ENCODE results near the gene CCDC192. TPM values are rescaled to one million over a fixed set of nuclear protein-coding genes. Genes with fewer than 3 reads are reported as not detected.

The CCDC192 gene, protein sequence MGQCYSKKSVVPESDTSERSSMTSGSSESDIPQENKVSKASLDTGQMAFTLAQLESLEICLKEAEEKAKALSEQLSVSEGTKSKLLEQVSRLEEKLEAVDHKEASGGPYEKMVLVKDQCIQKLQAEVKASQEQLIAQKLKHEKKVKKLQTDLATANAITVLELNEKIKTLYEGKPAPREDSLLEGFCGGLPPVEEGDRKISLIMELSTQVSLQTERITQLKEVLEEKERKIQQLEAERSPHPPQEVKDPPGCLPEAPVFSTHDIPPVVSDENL
- not detected in 3 replicates for total RNA-seq
- long read RNA-seq: 0 reads

DNA sequence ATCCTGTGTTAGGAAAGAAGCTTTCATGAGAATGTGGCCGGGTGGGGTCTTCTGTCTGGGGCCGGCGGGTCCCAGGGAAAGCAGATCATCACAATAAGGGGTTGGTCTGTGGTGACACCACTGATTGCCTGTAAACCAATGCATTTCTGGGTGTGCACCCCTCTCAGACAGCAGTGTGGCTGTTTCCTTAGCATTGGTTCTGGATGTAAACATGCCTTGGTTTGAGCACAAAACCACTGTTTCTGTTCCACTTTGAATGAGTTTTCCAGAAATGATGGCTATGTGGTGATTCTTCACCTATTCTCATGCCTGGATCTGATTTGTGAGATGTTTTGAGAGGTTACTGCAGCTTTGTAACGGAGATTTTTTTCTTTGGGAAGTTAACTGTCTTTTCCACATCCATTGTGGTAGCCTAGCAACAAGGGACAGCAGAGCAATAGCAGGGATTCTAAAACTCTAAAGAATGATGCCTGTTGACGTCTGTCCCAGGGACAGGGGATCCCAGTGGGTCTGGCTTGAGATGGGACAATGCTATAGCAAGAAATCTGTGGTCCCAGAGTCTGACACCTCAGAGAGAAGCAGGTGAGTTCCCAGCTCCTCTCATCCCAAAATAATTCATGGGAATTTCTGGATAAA, at the start of gene CCDC192:
CCDC192 (plus strand) TSS at position 466 of the 636 bp plus-strand sequence; CDS start at position 521, 55 bp downstream.
- H3K27ac Mint-ChIP-seq (ENCODE audit: unreplicated experiment): no peak within 1 kb of the TSS

DNA sequence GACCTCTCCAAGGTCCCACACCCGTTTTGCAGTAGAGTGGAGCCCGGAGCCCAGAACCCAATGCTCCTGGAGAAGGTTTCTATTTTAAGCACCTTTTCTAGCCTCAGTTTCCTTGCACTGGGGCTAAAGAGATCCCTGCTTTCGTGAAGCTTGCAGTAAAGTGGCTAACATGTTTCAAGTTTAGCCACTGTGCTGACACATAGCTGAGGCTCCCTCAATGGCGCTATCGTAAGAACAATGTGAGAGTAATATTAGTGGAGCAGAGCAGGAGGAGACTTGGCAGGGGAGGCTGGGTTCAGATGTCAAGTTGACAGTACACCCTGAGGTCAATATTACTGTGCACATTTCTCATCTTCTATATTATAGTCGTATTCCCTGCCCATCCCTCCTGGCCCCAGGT, 46.4 kb upstream of the CCDC192 start:
- TF ChIP-seq, protein P1, sequence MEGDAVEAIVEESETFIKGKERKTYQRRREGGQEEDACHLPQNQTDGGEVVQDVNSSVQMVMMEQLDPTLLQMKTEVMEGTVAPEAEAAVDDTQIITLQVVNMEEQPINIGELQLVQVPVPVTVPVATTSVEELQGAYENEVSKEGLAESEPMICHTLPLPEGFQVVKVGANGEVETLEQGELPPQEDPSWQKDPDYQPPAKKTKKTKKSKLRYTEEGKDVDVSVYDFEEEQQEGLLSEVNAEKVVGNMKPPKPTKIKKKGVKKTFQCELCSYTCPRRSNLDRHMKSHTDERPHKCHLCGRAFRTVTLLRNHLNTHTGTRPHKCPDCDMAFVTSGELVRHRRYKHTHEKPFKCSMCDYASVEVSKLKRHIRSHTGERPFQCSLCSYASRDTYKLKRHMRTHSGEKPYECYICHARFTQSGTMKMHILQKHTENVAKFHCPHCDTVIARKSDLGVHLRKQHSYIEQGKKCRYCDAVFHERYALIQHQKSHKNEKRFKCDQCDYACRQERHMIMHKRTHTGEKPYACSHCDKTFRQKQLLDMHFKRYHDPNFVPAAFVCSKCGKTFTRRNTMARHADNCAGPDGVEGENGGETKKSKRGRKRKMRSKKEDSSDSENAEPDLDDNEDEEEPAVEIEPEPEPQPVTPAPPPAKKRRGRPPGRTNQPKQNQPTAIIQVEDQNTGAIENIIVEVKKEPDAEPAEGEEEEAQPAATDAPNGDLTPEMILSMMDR (IDR thresholded peaks at IDR 0.05): no peak
- Mint-ChIP-seq H3K9me3 (ENCODE audit: low read depth) (no peaks in the 10 kb centered on the region), H3K27me3 (ENCODE audit: low read depth) (peaks cover 4% of the 10 kb centered on the region), H3K27ac (ENCODE audit: unreplicated experiment) (no peak overlapping the region), H3K4me3 (ENCODE audit: unreplicated experiment) (no peak overlapping the region), H3K36me3 (ENCODE audit: low read depth) (no peaks in the 10 kb centered on the region), H3K4me1 (ENCODE audit: low read depth) (peaks cover 13% of the 10 kb centered on the region)
- no peak for DNase-seq (ENCODE audit: low spot score)

More for the DNA sequence above, at the start of gene CCDC192:
- TF ChIP-seq, protein P1 (IDR thresholded peaks at IDR 0.05): no peak
- Mint-ChIP-seq H3K36me3 (ENCODE audit: low read depth) (no peaks in the 10 kb centered on the region), H3K9me3 (ENCODE audit: low read depth) (no peaks in the 10 kb centered on the region), H3K4me1 (ENCODE audit: low read depth) (peaks cover 32% of the 10 kb centered on the region), H3K27me3 (ENCODE audit: low read depth) (no peaks in the 10 kb centered on the region), H3K4me3 (ENCODE audit: unreplicated experiment) (no peak within 1 kb of the TSS)
- no peak for DNase-seq (ENCODE audit: low spot score)

DNA sequence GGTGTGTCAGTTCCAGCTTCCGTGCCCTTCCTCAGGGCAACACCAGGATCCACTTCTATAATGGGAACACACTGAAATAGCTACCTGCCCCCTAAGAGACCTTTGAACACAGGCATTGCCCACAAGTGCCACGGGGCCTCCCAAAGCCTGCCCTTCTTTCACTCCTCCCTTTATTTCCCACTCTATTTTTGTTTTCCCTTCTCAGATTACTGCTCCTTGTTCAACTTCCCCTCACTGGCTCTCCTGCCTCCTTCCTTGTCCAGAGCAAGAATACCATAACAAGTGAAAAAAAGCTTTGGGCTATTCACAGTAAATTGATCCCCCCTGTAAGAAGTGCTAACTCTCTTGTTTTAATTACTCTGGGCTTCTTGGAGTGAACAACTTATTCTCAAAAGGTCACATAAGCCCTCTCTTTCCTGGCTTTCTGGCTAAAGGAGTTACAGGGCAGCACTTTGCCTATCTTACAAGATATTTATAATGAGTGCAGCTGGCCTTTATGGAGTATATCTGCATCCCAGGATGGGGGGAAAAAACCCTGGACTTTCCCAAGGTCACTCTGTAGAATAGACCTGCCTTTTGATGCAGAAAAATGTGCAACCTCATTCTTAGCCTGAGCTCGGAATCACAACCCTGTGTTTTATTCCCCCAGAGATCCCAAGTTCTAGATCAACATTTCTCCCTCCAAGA, 43.0 kb upstream of the CCDC192 start:
- Mint-ChIP-seq H3K27ac (ENCODE audit: unreplicated experiment) (peak overlapping the region; percentile 58), H3K4me3 (ENCODE audit: unreplicated experiment) (no peak overlapping the region), H3K36me3 (ENCODE audit: low read depth) (no peaks in the 10 kb centered on the region), H3K9me3 (ENCODE audit: low read depth) (no peaks in the 10 kb centered on the region), H3K4me1 (ENCODE audit: low read depth) (peaks cover 19% of the 10 kb centered on the region), H3K27me3 (ENCODE audit: low read depth) (no peaks in the 10 kb centered on the region)
- no peak for DNase-seq (ENCODE audit: low spot score)
- TF ChIP-seq, protein P1 (IDR thresholded peaks at IDR 0.05): no peak

DNA sequence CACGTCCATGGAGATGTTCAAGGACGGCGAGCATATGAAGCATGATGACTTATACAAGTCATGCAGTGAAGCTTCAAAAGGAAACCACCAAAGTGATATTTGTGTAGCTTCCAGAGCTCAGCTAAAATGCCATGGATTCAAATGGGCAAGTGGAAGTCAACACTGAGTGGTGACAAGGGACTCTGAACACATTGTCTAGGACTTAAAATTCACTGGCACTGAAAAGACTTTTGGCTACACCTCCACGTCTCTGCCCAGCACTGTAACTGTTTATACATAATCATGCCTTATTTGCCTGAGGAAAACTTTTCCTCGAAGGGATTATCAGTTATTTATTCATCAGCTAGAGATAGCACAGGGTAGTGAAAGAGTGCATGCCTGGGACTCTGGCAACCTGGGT, 39.1 kb upstream of the CCDC192 start:
- Mint-ChIP-seq H3K27me3 (ENCODE audit: low read depth) (no peaks in the 10 kb centered on the region), H3K4me3 (ENCODE audit: unreplicated experiment) (no peak overlapping the region), H3K4me1 (ENCODE audit: low read depth) (peaks cover 44% of the 10 kb centered on the region), H3K36me3 (ENCODE audit: low read depth) (no peaks in the 10 kb centered on the region), H3K9me3 (ENCODE audit: low read depth) (no peaks in the 10 kb centered on the region), H3K27ac (ENCODE audit: unreplicated experiment) (no peak overlapping the region)
- no peak for DNase-seq (ENCODE audit: low spot score)
- TF ChIP-seq, protein P1 (IDR thresholded peaks at IDR 0.05): no peak

DNA sequence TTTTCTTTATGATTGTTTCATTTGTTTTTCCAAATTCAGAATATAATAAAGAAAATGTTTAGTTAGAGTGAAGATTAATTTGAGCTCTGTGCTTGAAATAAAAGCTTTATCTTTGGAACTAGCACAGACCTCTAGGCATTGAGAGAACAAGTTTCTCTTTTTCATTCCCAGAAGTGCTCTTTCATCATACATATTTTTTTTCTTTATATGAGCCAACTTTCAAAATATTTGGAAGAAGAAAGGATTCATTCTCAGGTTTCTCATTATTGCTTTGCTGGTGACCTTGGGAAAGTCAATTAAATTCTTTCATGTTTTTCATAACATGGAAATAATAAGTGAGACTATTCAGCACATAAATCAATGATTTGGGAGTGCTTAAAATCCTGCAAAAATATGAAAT, 37.5 kb upstream of the CCDC192 start:
- Mint-ChIP-seq H3K4me3 (ENCODE audit: unreplicated experiment) (no peak overlapping the region), H3K27ac (ENCODE audit: unreplicated experiment) (peak overlapping the region; percentile 86), H3K9me3 (ENCODE audit: low read depth) (no peaks in the 10 kb centered on the region), H3K4me1 (ENCODE audit: low read depth) (peaks cover 32% of the 10 kb centered on the region), H3K36me3 (ENCODE audit: low read depth) (no peaks in the 10 kb centered on the region), H3K27me3 (ENCODE audit: low read depth) (no peaks in the 10 kb centered on the region)
- no peak for DNase-seq (ENCODE audit: low spot score)
- TF ChIP-seq, protein P1 (IDR thresholded peaks at IDR 0.05): no peak

Measured in chondrocyte (in vitro differentiated cells).